Hepatocyte (in vitro differentiated cells): ENCODE data around the gene PLXNA2. TPM values are rescaled to one million over a fixed set of nuclear protein-coding genes. Genes with fewer than 3 reads are reported as not detected.

Experiments used
- DNase-seq: peaks from one replicate; pipeline ENCODE4 v3.0.0-alpha.2; 2016; ENCODE audit warnings: low spot score
- H2AFZ ChIP-seq: fragments of 200-600 bp; sonication (generic); 2 replicates; pipeline ENCODE4 v1.6.0; 2016; ENCODE audit warnings: antibody characterized with exemption, mild to moderate bottlenecking
- H3K27ac ChIP-seq: fragments of 200-600 bp; sonication (generic); 2 replicates; pipeline ENCODE4 v1.5.1; 2016; ENCODE audit warnings: mild to moderate bottlenecking
- H3K27me3 ChIP-seq: fragments of 200-600 bp; sonication (generic); 2 replicates; pipeline ENCODE4 v1.6.1; 2016
- H3K36me3 ChIP-seq: fragments of 200-600 bp; sonication (generic); replicated peaks from 2 replicates; pipeline ENCODE4 v1.5.1; 2016; ENCODE audit warnings: low read depth; ENCODE audit not compliant: insufficient read depth
- H3K4me1 ChIP-seq: fragments of 200-600 bp; sonication (generic); 2 replicates; pipeline ENCODE4 v1.5.1; 2016; ENCODE audit warnings: mild to moderate bottlenecking, moderate library complexity; ENCODE audit not compliant: insufficient read depth
- H3K4me2 ChIP-seq: fragments of 200-600 bp; sonication (generic); 2 replicates; pipeline ENCODE4 v1.6.0; 2016
- H3K4me3 ChIP-seq: fragments of 200-600 bp; sonication (generic); 2 replicates; pipeline ENCODE4 v1.5.1; 2016; ENCODE audit warnings: mild to moderate bottlenecking
- H3K79me2 ChIP-seq: fragments of 200-600 bp; sonication (generic); 2 replicates; pipeline ENCODE4 v1.6.0; 2017; ENCODE audit warnings: mild to moderate bottlenecking
- H3K9me2 ChIP-seq: fragments of 200-600 bp; sonication (generic); replicated peaks from 2 replicates; pipeline ENCODE4 v1.6.0; 2017; ENCODE audit warnings: mild to moderate bottlenecking; ENCODE audit not compliant: insufficient read depth
- H3K9me3 ChIP-seq: fragments of 200-600 bp; sonication (generic); 2 replicates; pipeline ENCODE4 v1.5.1; 2016; ENCODE audit warnings: low read depth, mild to moderate bottlenecking
- H4K20me1 ChIP-seq: fragments of 200-600 bp; sonication (generic); 2 replicates; pipeline ENCODE4 v1.6.0; 2016; ENCODE audit warnings: mild to moderate bottlenecking; ENCODE audit not compliant: insufficient read depth, poor library complexity, severe bottlenecking
- CTCF ChIP-seq: fragments of 200-600 bp; sonication (generic); IDR thresholded peaks from 2 replicates; pipeline ENCODE4 v1.5.1; 2016; ENCODE audit warnings: antibody characterized with exemption, mild to moderate bottlenecking; ENCODE audit not compliant: poor library complexity
- EZH2 ChIP-seq: fragments of 200-600 bp; sonication (generic); IDR thresholded peaks from 2 replicates; pipeline ENCODE4 v1.6.1; 2016; ENCODE audit warnings: antibody characterized with exemption, mild to moderate bottlenecking, borderline replicate concordance
- EZH2phosphoT487 ChIP-seq: fragments of 200-600 bp; sonication (generic); IDR thresholded peaks from one replicate; pipeline ENCODE4 v1.6.1; 2018; ENCODE audit warnings: antibody characterized with exemption, mild to moderate bottlenecking, low read depth, moderate library complexity; ENCODE audit not compliant: unreplicated experiment, severe bottlenecking
- WGBS: methylation state at CpG from one replicate; pipeline ENCODE4 v1.1.6; 2016; ENCODE audit warnings: low lambda C conversion rate; ENCODE audit errors: missing lambda C conversion rate; 5-methylcytosine and 5-hydroxymethylcytosine counted together
- polyA plus RNA-seq: library from polyadenylated mRNA; unstranded; fragments of >200 nt; fragmentation: Nextera tagmentation; extraction: Ambion mirVana; gene quantifications from 2 replicates; pipeline ENCODE4 v1.2.1, GENCODE V29; 2016
- total RNA-seq: library from RNA; depleted of rRNA; stranded (reverse); fragments of >200 nt; gene quantifications from 2 replicates; pipeline ENCODE4 v1.2.3, GENCODE V29; 2014

PLXNA2 gene
- total and polyA plus RNA-seq, 2 experiments from 2014 or later: 9.8 to 13.1 TPM

DNA sequence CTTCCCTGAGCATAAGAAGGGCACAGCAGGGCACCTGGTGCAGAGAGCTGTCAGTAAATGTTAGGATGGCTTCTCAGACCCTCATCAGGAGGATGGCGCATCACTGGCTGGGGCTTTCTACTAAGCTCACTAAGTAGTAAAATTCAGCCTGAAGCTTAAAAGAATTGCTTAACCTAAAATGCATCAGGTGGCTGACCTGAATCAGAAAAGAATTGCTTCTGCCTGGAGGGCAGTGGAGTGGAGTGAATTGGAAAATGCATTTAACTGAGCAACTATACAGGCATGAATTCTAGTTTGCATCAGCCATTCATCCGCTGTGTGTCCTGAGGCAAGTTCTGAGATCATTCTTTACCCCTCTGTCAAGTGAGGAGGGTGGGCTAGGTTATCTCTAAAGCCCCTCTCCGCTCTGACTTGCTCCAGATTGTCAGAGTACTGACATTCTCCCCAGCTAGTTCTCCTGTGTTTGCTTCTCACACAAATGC lies 191.2 kb downstream of the PLXNA2 start:
- Histone ChIP-seq H3K4me1 (peaks cover 6% of the 10 kb centered on the region), H3K4me2 (no peak overlapping the region), H3K79me2 (no peaks in the 10 kb centered on the region), H2AFZ (no peak overlapping the region), H3K36me3 (no peaks in the 10 kb centered on the region), H3K9me2 (no peaks in the 10 kb centered on the region), H3K4me3 (no peak overlapping the region), H3K27me3 (peaks cover 9% of the 10 kb centered on the region), H4K20me1 (no peaks in the 10 kb centered on the region), H3K27ac (no peak overlapping the region), H3K9me3 (no peaks in the 10 kb centered on the region)
- DNase-seq: no peak
- WGBS: 97% methylated on average over 3 of the region's 3 CpGs
- TF ChIP-seq EZH2 (no peak), EZH2phosphoT487 (no peak), CTCF (no peak)

GRCh38 chr1:208052135-208052534 lies 192.0 kb downstream of the PLXNA2 start:
- Histone ChIP-seq H3K27ac (no peak overlapping the region), H3K9me3 (no peaks in the 10 kb centered on the region), H3K36me3 (no peaks in the 10 kb centered on the region), H2AFZ (no peak overlapping the region), H4K20me1 (no peaks in the 10 kb centered on the region), H3K4me1 (peaks cover 14% of the 10 kb centered on the region), H3K27me3 (peaks cover 9% of the 10 kb centered on the region), H3K4me2 (no peak overlapping the region), H3K9me2 (no peaks in the 10 kb centered on the region), H3K4me3 (no peak overlapping the region), H3K79me2 (no peaks in the 10 kb centered on the region)
- DNase-seq: no peak
- TF ChIP-seq EZH2: no peak
- no peak for TF ChIP-seq EZH2phosphoT487
- no peak for TF ChIP-seq CTCF
- 97% methylated on average over 8 of the region's 8 CpGs for WGBS

DNA sequence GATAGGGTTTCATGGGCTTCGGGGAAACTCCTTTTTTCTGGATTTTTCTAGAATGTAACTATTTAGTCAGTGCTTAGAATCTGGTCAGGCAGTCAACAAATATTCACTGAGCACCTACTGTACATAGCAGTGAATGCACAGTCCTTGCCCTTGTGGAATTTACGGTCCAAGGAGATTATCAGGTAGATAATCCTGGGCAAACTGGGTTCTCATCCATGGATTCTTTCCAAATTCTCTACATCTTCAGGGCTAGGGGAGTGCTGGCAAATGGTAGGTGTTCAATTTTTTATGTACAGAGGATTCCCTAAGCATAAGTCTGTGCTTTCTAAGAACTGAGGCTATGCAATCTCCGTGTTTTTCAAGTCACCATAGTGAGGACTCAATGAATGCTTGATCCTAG lies 192.5 kb downstream of the PLXNA2 start:
- Histone ChIP-seq H3K4me3 (no peak overlapping the region), H3K9me2 (no peaks in the 10 kb centered on the region), H3K9me3 (no peaks in the 10 kb centered on the region), H3K4me1 (peaks cover 19% of the 10 kb centered on the region), H3K27ac (no peak overlapping the region), H4K20me1 (no peaks in the 10 kb centered on the region), H3K79me2 (no peaks in the 10 kb centered on the region), H3K4me2 (no peak overlapping the region), H3K36me3 (no peaks in the 10 kb centered on the region), H2AFZ (no peak overlapping the region), H3K27me3 (peaks cover 9% of the 10 kb centered on the region)
- TF ChIP-seq CTCF (no peak), EZH2phosphoT487 (no peak), EZH2 (no peak)
- WGBS: 90% methylated on average over 3 of the region's 3 CpGs
- DNase-seq: no peak

DNA sequence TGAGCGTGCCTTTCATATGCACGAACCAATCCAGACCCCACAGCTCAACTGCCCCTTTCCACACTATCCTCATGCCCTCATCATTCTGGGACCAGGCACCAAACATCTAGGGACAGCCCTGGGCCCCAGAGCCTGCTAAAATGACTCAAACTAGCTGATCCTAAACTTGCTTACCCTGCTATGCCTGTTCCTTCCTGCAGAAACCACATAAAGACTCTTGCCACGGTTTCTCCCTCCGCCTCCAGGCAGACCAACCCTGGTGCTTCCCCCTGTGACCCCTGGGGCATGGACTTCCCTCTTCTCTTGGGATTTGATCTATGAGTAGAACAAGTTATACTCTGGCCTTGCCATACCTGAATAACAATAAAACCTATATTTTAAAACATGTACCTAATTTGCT lies 195.3 kb downstream of the PLXNA2 start:
- DNase-seq: no peak
- Histone ChIP-seq H3K27ac (peak overlapping the region; percentile 83), H3K9me2 (no peaks in the 10 kb centered on the region), H3K4me3 (no peak overlapping the region), H3K4me2 (no peak overlapping the region), H3K79me2 (no peaks in the 10 kb centered on the region), H4K20me1 (no peaks in the 10 kb centered on the region), H2AFZ (no peak overlapping the region), H3K9me3 (no peaks in the 10 kb centered on the region), H3K27me3 (no peaks in the 10 kb centered on the region), H3K4me1 (peaks cover 19% of the 10 kb centered on the region), H3K36me3 (no peaks in the 10 kb centered on the region)
- 80% methylated on average over 4 of the region's 4 CpGs for WGBS
- TF ChIP-seq EZH2 (no peak), CTCF (no peak), EZH2phosphoT487 (no peak)
